ENCODE results near the gene ZFPM1.

Gene ZFPM1

GRCh38 chr16:88419790-88420189 lies 33.3 kb upstream of the ZFPM1 start:
- no peak for TF ChIP-seq CTCF (IDR thresholded peaks at IDR 0.05; ENCODE audit: extremely low read depth, missing control alignments)
- DNase-seq (ENCODE audit: low spot score): no peak

- no peak for DNase-seq (ENCODE audit: low spot score)
- TF ChIP-seq CTCF (IDR thresholded peaks at IDR 0.05; ENCODE audit: extremely low read depth, missing control alignments): no peak
These were observed 32.6 kb upstream of the ZFPM1 start for GRCh38 chr16:88420496-88420895.

- no peak for DNase-seq (ENCODE audit: low spot score)
- no peak for TF ChIP-seq CTCF (IDR thresholded peaks at IDR 0.05; ENCODE audit: extremely low read depth, missing control alignments)
These were observed 31.8 kb upstream of the ZFPM1 start for GRCh38 chr16:88421301-88421700.

GRCh38 chr16:88421871-88422433 lies 31.1 kb upstream of the ZFPM1 start:
- DNase-seq (ENCODE audit: low spot score): no peak
- TF ChIP-seq CTCF (IDR thresholded peaks at IDR 0.05; ENCODE audit: extremely low read depth, missing control alignments): no peak

- no peak for TF ChIP-seq CTCF (IDR thresholded peaks at IDR 0.05; ENCODE audit: extremely low read depth, missing control alignments)
- no peak for DNase-seq (ENCODE audit: low spot score)
These were observed 30.2 kb upstream of the ZFPM1 start for GRCh38 chr16:88422733-88423447.

- no peak for DNase-seq (ENCODE audit: low spot score)
- no peak for TF ChIP-seq CTCF (IDR thresholded peaks at IDR 0.05; ENCODE audit: extremely low read depth, missing control alignments)
These were observed 29.6 kb upstream of the ZFPM1 start for GRCh38 chr16:88423448-88423850.

GRCh38 chr16:88424587-88425235 lies 28.4 kb upstream of the ZFPM1 start:
- DNase-seq (ENCODE audit: low spot score): no peak
- TF ChIP-seq CTCF (IDR thresholded peaks at IDR 0.05; ENCODE audit: extremely low read depth, missing control alignments): no peak
